HepG2 (cell line): ENCODE results near the gene PAQR7. TPM values are rescaled to one million over a fixed set of nuclear protein-coding genes. Genes with fewer than 3 reads are reported as not detected.

Experiments used
- ARNT2 ChIP-seq: sonication (generic); formaldehyde crosslinking; IDR thresholded peaks from 2 replicates; pipeline ENCODE4 v1.8.0; 2022; ENCODE audit warnings: mild to moderate bottlenecking, low read depth, missing genetic modification reagents, moderate library complexity
- ARNTL ChIP-seq: sonication (generic); formaldehyde crosslinking; IDR thresholded peaks from 2 replicates; pipeline ENCODE4 v1.4.0; 2020; ENCODE audit warnings: mild to moderate bottlenecking, missing genetic modification reagents
- FOXO1 ChIP-seq: sonication (generic); formaldehyde crosslinking; IDR thresholded peaks from 2 replicates; pipeline ENCODE4 v1.4.0; 2020; ENCODE audit warnings: missing genetic modification reagents
- NFYC ChIP-seq: IDR thresholded peaks from 2 replicates; pipeline ENCODE4 v1.6.1; 2016; ENCODE audit warnings: missing genetic modification reagents, missing compliant biosample characterization
- RFXAP ChIP-seq: sonication (generic); formaldehyde crosslinking; IDR thresholded peaks from 2 replicates; pipeline ENCODE4 v1.4.0; 2020; ENCODE audit warnings: missing genetic modification reagents, borderline replicate concordance
- SCMH1 ChIP-seq: sonication (generic); formaldehyde crosslinking; IDR thresholded peaks from 2 replicates; pipeline ENCODE4 v1.9.0; 2021; ENCODE audit warnings: missing genetic modification reagents, mild to moderate bottlenecking, borderline replicate concordance
- SOX13 ChIP-seq, 3 experiments: fragments of 450-650 bp in 1 of 3; sonication (generic) in 1 of 3; formaldehyde crosslinking in 1 of 3; IDR thresholded peaks in 2 of 3; conservative IDR thresholded peaks in 1 of 3; 2 replicates each; pipeline versions ENCODE4 v1.5.0 to v1.6.1; 2016 to 2020; ENCODE audit warnings: antibody characterized with exemption in 1 of 3, mild to moderate bottlenecking in 1 of 3, missing compliant biosample characterization in 1 of 3, missing genetic modification reagents in 1 of 3, moderate library complexity in 1 of 3
- TEAD3 ChIP-seq: optimal IDR thresholded peaks from 2 replicates; pipeline ENCODE3; 2016; ENCODE audit warnings: borderline replicate concordance
- YEATS2 ChIP-seq: sonication (generic); formaldehyde crosslinking; IDR thresholded peaks from 2 replicates; pipeline ENCODE4 v1.4.0; 2020; ENCODE audit warnings: missing genetic modification reagents, borderline replicate concordance
- ZFP90 ChIP-seq: sonication (generic); formaldehyde crosslinking; IDR thresholded peaks from 2 replicates; pipeline ENCODE4 v1.8.0; 2022; ENCODE audit warnings: missing genetic modification reagents, mild to moderate bottlenecking, inconsistent platforms, borderline replicate concordance
- ZNF350 ChIP-seq: sonication (generic); formaldehyde crosslinking; IDR thresholded peaks from 2 replicates; pipeline ENCODE4 v1.4.0; 2020; ENCODE audit warnings: mild to moderate bottlenecking, low read depth, missing genetic modification reagents, borderline replicate concordance
- ZNF883 ChIP-seq: sonication (generic); formaldehyde crosslinking; IDR thresholded peaks from 2 replicates; pipeline ENCODE4 v1.5.1; 2020; ENCODE audit warnings: mild to moderate bottlenecking, missing genetic modification reagents; ENCODE audit errors: not compliant biosample characterization
- polyA plus RNA-seq, 8 experiments: library from polyadenylated mRNA; depleted of rRNA in 3 of 8; stranded (reverse) in 7 of 8; unstranded in 1 of 8; fragments of >200 nt; fragmentation: Illumina TruSeq in 4 of 8; extraction: Trizol in 4 of 8; gene quantifications; 2 replicates each; pipeline versions ENCODE4 v1.2.1 to v1.2.3, GENCODE V29; 2011 to 2016; ENCODE audit warnings: low read depth in 4 of 8, missing spikeins in 1 of 8, mixed read lengths in 1 of 8; ENCODE audit not compliant: insufficient read depth in 1 of 8
- total RNA-seq, 5 experiments: library from RNA; depleted of rRNA; stranded (reverse); fragments of >200 nt; fragmentation: Illumina TruSeq; extraction: Trizol; gene quantifications; 2 replicates each; pipeline ENCODE4 v1.2.3, GENCODE V29; 2016; ENCODE audit warnings: low read depth in 1 of 5
- TF ChIP-seq, protein P1 (sequence below): sonication (generic); formaldehyde crosslinking; IDR thresholded peaks from 2 replicates; pipeline ENCODE4 v1.5.0; 2020; ENCODE audit warnings: mild to moderate bottlenecking, missing genetic modification reagents, borderline replicate concordance
- TF ChIP-seq, protein P2 (sequence below): IDR thresholded peaks from 2 replicates; pipeline ENCODE4 v1.6.1; 2016; ENCODE audit warnings: low read depth
- TF ChIP-seq, protein P3 (sequence below): fragments of 450-650 bp; IDR thresholded peaks from 2 replicates; pipeline ENCODE4 v1.6.1; 2016
- TF ChIP-seq, protein P4 (sequence below): sonication (generic); formaldehyde crosslinking; IDR thresholded peaks from 2 replicates; pipeline ENCODE4 v1.5.0; 2020; ENCODE audit warnings: missing genetic modification reagents
- TF ChIP-seq, protein P5 (sequence below): sonication (generic); formaldehyde crosslinking; IDR thresholded peaks from 2 replicates; pipeline ENCODE4 v1.4.0; 2020; ENCODE audit warnings: missing genetic modification reagents, borderline replicate concordance

Gene PAQR7
- total and polyA plus RNA-seq, 2 of the 13 experiments (the other 11 are each of a cell fraction or from before 2014, with no cell fraction given), result 13.2 to 16.6 TPM

DNA sequence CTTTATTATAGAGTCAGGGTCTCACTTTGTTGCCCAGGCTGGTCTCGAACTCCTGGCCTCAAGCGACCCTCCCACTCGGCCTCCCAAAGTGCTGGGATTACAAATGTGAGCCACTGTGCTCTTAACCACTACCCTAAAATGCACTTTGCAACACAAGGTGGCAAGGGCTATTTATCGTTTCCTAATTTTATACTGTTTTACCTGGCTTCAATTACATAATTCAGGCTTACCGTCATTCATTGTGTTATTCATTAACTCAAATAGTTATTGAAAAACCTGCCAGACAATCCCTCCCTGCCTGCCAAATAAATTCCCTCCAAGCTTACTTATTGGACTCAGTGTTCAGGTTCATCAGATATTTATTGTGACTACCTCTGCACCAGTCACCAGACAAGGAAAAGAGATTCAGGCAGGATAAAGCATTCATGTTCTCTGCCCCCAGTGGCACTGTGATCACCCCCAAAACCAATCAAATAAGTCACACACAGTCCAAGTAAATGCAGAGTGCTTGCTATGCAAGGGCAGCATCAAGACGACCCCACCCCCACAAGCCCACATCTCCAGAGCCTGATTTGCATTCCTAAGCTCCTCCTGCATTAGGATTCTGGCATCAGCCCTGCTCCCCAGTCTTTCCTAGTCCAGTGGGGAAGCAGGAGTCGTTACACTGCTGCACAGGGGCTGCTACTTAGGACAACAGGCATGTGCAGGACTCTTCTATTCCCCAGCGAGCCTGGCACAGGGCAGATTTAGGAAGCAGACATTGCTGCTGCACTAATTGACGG lies 8.1 kb downstream of the PAQR7 start (continued):
- TF ChIP-seq ZNF350 (no peak), NFYC (CRISPR knock-in tag) (no peak), YEATS2 (CRISPR knock-in tag) (no peak), FOXO1 (CRISPR knock-in tag) (no peak), SOX13 (IDR thresholded peaks at IDR 0.05) (no peak), SOX13 (CRISPR knock-in tag; conservative IDR thresholded peaks at IDR 0.05 in 1 of 2, IDR thresholded peaks at IDR 0.05 in 1 of 2) (peak in 1 of 2 experiments; percentile 35; a peak in 1 of 4 replicates), ARNT2 (CRISPR knock-in tag) (peak; percentile 37; the same call in 1 of the 2 replicates), ARNTL (CRISPR knock-in tag) (no peak), ZNF883 (CRISPR knock-in tag) (no peak), TEAD3 (CRISPR knock-in tag) (peak; percentile 28), SCMH1 (CRISPR knock-in tag) (no peak), ZFP90 (CRISPR knock-in tag) (no peak), RFXAP (CRISPR knock-in tag) (no peak)
- TF ChIP-seq, protein P1, sequence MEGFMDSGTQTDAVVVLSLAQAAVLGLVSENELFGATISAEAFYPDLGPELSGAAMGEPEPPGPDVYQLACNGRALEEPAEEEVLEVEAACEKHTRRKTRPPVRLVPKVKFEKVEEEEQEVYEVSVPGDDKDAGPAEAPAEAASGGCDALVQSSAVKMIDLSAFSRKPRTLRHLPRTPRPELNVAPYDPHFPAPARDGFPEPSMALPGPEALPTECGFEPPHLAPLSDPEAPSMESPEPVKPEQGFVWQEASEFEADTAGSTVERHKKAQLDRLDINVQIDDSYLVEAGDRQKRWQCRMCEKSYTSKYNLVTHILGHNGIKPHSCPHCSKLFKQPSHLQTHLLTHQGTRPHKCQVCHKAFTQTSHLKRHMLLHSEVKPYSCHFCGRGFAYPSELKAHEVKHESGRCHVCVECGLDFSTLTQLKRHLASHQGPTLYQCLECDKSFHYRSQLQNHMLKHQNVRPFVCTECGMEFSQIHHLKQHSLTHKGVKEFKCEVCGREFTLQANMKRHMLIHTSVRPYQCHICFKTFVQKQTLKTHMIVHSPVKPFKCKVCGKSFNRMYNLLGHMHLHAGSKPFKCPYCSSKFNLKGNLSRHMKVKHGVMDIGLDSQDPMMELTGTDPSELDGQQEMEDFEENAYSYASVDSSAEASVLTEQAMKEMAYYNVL (CRISPR knock-in tag), result no peak
- TF ChIP-seq, protein P2, sequence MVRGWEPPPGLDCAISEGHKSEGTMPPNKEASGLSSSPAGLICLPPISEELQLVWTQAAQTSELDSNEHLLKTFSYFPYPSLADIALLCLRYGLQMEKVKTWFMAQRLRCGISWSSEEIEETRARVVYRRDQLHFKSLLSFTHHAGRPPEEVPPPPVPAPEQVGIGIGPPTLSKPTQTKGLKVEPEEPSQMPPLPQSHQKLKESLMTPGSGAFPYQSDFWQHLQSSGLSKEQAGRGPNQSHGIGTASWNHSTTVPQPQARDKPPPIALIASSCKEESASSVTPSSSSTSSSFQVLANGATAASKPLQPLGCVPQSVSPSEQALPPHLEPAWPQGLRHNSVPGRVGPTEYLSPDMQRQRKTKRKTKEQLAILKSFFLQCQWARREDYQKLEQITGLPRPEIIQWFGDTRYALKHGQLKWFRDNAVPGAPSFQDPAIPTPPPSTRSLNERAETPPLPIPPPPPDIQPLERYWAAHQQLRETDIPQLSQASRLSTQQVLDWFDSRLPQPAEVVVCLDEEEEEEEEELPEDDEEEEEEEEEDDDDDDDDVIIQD (CRISPR knock-in tag), result no peak; the same call in 1 of the 2 replicates
- TF ChIP-seq, protein P3, sequence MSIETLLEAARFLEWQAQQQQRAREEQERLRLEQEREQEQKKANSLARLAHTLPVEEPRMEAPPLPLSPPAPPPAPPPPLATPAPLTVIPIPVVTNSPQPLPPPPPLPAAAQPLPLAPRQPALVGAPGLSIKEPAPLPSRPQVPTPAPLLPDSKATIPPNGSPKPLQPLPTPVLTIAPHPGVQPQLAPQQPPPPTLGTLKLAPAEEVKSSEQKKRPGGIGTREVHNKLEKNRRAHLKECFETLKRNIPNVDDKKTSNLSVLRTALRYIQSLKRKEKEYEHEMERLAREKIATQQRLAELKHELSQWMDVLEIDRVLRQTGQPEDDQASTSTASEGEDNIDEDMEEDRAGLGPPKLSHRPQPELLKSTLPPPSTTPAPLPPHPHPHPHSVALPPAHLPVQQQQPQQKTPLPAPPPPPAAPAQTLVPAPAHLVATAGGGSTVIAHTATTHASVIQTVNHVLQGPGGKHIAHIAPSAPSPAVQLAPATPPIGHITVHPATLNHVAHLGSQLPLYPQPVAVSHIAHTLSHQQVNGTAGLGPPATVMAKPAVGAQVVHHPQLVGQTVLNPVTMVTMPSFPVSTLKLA, result no peak
- TF ChIP-seq, protein P4, sequence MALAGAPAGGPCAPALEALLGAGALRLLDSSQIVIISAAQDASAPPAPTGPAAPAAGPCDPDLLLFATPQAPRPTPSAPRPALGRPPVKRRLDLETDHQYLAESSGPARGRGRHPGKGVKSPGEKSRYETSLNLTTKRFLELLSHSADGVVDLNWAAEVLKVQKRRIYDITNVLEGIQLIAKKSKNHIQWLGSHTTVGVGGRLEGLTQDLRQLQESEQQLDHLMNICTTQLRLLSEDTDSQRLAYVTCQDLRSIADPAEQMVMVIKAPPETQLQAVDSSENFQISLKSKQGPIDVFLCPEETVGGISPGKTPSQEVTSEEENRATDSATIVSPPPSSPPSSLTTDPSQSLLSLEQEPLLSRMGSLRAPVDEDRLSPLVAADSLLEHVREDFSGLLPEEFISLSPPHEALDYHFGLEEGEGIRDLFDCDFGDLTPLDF (CRISPR knock-in tag), result no peak
- TF ChIP-seq, protein P5, sequence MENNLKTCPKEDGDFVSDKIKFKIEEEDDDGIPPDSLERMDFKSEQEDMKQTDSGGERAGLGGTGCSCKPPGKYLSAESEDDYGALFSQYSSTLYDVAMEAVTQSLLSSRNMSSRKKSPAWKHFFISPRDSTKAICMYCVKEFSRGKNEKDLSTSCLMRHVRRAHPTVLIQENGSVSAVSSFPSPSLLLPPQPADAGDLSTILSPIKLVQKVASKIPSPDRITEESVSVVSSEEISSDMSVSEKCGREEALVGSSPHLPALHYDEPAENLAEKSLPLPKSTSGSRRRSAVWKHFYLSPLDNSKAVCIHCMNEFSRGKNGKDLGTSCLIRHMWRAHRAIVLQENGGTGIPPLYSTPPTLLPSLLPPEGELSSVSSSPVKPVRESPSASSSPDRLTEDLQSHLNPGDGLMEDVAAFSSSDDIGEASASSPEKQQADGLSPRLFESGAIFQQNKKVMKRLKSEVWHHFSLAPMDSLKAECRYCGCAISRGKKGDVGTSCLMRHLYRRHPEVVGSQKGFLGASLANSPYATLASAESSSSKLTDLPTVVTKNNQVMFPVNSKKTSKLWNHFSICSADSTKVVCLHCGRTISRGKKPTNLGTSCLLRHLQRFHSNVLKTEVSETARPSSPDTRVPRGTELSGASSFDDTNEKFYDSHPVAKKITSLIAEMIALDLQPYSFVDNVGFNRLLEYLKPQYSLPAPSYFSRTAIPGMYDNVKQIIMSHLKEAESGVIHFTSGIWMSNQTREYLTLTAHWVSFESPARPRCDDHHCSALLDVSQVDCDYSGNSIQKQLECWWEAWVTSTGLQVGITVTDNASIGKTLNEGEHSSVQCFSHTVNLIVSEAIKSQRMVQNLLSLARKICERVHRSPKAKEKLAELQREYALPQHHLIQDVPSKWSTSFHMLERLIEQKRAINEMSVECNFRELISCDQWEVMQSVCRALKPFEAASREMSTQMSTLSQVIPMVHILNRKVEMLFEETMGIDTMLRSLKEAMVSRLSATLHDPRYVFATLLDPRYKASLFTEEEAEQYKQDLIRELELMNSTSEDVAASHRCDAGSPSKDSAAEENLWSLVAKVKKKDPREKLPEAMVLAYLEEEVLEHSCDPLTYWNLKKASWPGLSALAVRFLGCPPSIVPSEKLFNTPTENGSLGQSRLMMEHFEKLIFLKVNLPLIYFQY (CRISPR knock-in tag), result no peak
